Stomach (tissue), 4 donors: ENCODE results near the gene HAND2.

Experiments used
- EP300 ChIP-seq: sonication (generic); formaldehyde crosslinking; IDR thresholded peaks from one replicate; pipeline ENCODE4 v1.6.1; 2017; ENCODE audit warnings: antibody characterized with exemption
- POLR2A ChIP-seq, 4 donors: fragments of 450-650 bp; IDR thresholded peaks; one replicate each; pipeline ENCODE4 v1.6.1; 2016; ENCODE audit warnings: antibody characterized with exemption in 4 of 4, control low read depth in 2 of 4, mild to moderate bottlenecking in 1 of 4, moderate library complexity in 1 of 4
- TF ChIP-seq, protein P1 (sequence below), 7 experiments: fragments of 450-650 bp in 4 of 7; fragments of 200-600 bp in 3 of 7; sonication (generic) in 3 of 7; IDR thresholded peaks; one replicate each; pipeline ENCODE4 v1.5.1; 2016 to 2019; ENCODE audit warnings: antibody characterized with exemption in 7 of 7, control low read depth in 2 of 7, mild to moderate bottlenecking in 1 of 7

DNA sequence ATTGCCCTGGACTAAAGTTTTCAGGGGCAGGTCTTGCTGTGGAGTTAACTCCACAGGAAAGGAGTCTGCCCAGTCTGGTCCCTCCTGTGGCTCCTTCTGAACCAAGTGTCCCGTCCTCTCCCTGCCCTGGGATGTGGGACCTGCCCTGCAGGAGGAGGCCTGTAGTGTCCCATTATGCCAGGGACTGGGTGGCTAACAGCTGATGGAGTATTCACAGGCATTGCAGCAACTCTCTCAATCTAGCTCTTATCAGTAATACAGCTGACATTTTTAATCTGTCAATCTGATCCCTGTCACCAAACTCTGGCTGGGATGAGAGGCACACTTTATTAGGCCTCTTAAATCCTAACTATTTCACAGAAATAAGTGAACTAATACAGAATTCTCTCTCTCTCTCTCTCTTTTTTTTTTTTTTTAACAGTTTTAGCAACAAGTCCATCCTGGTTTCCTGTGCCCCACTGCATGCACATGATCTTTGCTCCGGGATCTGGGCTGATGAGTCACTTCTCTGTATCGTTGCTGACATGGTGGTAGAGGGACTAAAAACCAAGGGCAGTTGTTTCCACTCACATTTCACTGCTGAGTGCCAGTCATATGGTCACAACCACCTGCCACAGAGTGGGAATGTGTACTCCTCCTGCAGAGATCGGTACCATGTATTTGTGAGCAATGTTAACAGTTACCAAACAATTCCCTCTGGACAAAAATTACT, 39.1 kb downstream of the HAND2 start:
- TF ChIP-seq, protein P1, sequence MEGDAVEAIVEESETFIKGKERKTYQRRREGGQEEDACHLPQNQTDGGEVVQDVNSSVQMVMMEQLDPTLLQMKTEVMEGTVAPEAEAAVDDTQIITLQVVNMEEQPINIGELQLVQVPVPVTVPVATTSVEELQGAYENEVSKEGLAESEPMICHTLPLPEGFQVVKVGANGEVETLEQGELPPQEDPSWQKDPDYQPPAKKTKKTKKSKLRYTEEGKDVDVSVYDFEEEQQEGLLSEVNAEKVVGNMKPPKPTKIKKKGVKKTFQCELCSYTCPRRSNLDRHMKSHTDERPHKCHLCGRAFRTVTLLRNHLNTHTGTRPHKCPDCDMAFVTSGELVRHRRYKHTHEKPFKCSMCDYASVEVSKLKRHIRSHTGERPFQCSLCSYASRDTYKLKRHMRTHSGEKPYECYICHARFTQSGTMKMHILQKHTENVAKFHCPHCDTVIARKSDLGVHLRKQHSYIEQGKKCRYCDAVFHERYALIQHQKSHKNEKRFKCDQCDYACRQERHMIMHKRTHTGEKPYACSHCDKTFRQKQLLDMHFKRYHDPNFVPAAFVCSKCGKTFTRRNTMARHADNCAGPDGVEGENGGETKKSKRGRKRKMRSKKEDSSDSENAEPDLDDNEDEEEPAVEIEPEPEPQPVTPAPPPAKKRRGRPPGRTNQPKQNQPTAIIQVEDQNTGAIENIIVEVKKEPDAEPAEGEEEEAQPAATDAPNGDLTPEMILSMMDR (IDR thresholded peaks at IDR 0.05), result no peak
- no peak for TF ChIP-seq POLR2A (IDR thresholded peaks at IDR 0.05)
- TF ChIP-seq EP300, result no peak
